Activated effector memory CD4-positive, alpha-beta T cell treated with anti-CD3 and anti-CD28 coated beads, Interleukin-2, amount 50 U/mL, for 16 hours (primary cell): ENCODE data around the gene CLEC14A.

Source experiments
- DNase-seq: peaks from one replicate; pipeline ENCODE4 v3.0.0-alpha.2; 2020

CLEC14A gene

GRCh38 chr14:38248321-38249028 is 7.4 kb downstream of the CLEC14A start:
- DNase-seq = no peak

GRCh38 chr14:38243696-38244240 is 12.1 kb downstream of the CLEC14A start:
- no peak for DNase-seq

DNA sequence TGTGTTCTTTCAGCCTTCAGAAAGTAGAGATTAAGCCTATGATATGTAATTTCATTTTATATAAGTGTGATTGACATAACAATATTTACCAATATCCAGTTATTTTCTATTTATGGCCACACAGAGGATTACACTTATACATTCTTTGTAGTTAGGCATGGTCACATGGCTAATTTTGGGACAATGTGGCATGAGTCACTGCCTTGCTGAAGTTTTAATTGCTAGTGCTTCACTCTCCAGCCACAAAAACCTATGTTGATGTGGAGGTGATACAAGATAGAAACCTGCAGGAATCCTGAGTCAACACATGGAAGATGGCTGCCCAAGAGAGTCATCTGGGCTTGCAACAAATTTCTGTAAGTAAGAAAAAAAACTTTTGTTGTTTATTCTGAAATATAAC is 17.0 kb downstream of the CLEC14A start:
- DNase-seq = no peak

GRCh38 chr14:38238332-38238731 is 17.6 kb downstream of the CLEC14A start:
- no peak for DNase-seq

DNA sequence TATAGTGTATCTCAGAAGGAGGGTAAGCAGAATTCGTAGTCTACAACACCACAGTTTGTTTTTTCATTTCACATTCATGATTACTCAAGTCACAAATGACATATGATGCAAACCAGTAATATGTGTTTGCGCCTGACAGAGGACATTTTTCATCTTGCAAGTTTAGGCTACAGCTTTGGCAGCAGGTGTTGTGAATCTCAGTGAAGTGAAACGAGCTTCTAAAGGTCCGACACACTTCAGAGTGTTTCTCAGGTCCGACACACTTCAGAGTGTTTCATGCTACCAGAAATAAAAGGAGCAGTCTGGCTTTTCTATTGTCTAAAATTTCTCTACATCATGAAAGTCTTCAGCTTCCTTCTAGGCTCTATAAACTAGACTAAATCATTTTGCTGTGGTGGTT is 22.7 kb downstream of the CLEC14A start:
- no peak for DNase-seq

DNA sequence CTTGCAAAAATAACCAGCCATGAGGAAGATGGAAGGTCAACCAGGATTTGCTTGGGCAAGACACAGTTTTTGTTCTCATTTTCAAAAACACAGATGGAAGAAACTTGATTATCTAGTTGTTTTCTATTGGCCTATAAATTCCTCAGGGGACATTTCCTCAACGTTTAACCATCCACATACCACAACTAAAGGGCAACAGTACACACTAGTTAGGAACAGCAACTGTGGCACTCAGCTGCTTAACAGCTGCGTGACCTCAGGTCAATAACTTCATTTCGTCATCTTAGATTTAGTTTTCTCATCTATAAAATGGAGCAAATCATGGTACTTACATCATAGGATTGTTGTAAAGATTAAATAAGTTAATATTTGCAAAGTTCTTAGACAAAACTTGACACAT is 29.5 kb downstream of the CLEC14A start:
- no peak for DNase-seq

DNA sequence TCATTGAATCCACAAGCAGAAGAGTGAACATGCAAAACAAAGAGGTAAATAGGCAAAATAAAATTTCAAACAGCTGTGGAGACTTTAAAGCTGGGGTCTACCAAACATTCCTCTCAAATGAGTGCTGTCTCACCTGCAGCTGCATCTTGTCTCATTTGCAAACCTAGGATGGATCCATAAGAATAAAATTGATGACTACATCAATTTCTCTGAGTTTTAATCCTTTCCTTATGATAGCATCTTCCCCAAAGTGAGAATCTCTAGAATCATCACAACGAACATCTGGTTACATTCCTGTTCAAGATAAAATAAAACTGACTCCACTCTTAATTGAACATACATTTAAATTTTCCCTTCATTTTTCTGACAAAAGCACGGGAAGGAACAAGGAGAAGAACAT is 29.9 kb downstream of the CLEC14A start:
- no peak for DNase-seq

- DNase-seq = no peak
Measured at GRCh38 chr14:38224338-38224737, 31.6 kb downstream of the CLEC14A start.

- no peak for DNase-seq
Measured at GRCh38 chr14:38221077-38221476, 34.8 kb downstream of the CLEC14A start.

DNA sequence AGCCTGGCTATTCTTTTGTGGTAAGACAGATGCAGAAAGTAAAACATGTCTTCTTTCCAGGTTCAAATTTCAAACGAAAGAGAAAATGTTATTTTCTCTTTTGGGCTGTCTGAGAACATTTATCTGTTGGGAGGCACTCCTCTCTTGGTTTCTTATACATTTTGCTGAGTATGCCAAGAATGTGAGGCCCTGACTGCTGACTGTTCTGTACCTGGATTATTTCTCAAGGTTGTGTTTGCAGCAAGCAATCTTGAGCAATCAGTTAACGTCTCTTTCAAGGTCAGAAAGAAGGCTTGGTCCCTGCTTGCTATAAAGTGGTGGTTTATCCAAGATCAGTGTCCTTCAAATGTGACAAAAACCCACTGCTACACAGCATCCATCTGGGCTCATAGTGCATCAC is 38.3 kb downstream of the CLEC14A start:
- no peak for DNase-seq

DNA sequence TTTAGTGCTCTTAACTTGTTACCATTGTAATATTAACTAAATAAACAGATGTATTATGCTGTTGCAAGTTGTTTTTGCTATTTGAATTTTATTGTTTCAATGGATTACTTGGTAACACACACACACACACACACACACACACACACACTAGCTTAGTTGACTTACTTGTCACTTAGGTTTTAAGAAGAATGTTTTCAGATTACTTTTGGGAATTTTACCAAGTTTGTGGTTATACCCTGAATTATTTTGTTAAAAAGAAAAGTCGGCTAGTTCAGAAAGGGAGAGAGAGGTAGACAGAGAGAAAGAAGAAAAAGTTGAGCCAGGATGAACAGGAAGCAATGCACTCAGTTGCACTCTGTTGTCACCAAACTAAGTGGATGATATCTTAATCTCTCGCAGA is 42.9 kb downstream of the CLEC14A start:
- DNase-seq = no peak

GRCh38 chr14:38212111-38212510 is 43.8 kb downstream of the CLEC14A start:
- DNase-seq = no peak

DNA sequence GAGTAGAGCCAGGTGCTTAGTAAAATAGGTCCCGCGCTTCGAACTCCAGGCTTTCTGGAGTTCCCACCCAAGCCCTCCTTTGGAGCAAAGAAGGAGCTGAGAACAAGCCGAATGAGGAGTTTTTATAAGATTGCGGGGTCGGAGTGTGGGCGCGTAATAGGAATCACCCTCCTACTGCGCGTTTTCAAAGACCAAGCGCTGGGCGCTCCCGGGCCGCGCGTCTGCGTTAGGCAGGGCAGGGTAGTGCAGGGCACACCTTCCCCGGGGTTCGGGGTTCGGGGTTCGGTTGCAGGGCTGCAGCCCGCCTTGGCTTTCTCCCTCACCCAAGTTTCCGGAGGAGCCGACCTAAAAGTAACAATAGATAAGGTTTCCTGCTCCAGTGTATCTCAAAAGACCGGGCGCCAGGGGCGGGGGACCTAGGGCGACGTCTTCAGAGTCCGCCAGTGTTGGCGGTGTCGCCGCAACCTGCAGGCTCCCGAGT is 44.6 kb downstream of the CLEC14A start:
- no peak for DNase-seq

DNA sequence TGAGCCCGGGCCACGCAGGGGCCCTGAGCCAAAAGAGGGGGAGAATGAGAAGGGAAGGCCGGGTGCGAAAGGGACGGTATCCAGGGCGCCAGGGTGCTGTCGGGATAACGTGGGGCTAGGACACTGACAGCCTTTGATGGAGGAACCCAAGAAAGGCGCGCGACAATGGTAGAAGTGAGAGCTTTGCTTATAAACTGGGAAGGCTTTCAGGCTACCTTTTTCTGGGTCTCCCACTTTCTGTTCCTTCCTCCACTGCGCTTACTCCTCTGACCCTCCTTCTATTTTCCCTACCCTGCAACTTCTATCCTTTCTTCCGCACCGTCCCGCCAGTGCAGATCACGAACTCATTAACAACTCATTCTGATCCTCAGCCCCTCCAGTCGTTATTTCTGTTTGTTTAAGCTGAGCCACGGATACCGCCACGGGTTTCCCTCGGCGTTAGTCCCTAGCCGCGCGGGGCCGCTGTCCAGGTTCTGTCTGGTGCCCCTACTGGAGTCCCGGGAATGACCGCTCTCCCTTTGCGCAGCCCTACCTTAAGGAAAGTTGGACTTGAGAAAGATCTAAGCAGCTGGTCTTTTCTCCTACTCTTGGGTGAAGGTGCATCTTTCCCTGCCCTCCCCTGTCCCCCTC is 45.2 kb downstream of the CLEC14A start:
- DNase-seq = no peak

DNA sequence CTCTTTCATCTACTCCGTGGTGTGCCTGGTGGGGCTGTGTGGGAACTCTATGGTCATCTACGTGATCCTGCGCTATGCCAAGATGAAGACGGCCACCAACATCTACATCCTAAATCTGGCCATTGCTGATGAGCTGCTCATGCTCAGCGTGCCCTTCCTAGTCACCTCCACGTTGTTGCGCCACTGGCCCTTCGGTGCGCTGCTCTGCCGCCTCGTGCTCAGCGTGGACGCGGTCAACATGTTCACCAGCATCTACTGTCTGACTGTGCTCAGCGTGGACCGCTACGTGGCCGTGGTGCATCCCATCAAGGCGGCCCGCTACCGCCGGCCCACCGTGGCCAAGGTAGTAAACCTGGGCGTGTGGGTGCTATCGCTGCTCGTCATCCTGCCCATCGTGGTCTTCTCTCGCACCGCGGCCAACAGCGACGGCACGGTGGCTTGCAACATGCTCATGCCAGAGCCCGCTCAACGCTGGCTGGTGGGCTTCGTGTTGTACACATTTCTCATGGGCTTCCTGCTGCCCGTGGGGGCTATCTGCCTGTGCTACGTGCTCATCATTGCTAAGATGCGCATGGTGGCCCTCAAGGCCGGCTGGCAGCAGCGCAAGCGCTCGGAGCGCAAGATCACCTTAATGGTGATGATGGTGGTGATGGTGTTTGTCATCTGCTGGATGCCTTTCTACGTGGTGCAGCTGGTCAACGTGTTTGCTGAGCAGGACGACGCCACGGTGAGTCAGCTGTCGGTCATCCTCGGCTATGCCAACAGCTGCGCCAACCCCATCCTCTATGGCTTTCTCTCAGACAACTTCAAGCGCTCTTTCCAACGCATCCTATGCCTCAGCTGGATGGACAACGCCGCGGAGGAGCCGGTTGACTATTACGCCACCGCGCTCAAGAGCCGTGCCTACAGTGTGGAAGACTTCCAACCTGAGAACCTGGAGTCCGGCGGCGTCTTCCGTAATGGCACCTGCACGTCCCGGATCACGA is 46.0 kb downstream of the CLEC14A start:
- no peak for DNase-seq

- no peak for DNase-seq
Measured at GRCh38 chr14:38208618-38209562, 47.0 kb downstream of the CLEC14A start.

- DNase-seq = no peak
Measured at GRCh38 chr14:38207736-38208617, 47.9 kb downstream of the CLEC14A start, which contains the start of gene SSTR1. Gene SSTR1 (plus strand): TSS chr14:38207904. CDS start chr14:38209390, 1,486 bp downstream.

- no peak for DNase-seq
Measured at GRCh38 chr14:38207377-38207735, 48.5 kb downstream of the CLEC14A start.

DNA sequence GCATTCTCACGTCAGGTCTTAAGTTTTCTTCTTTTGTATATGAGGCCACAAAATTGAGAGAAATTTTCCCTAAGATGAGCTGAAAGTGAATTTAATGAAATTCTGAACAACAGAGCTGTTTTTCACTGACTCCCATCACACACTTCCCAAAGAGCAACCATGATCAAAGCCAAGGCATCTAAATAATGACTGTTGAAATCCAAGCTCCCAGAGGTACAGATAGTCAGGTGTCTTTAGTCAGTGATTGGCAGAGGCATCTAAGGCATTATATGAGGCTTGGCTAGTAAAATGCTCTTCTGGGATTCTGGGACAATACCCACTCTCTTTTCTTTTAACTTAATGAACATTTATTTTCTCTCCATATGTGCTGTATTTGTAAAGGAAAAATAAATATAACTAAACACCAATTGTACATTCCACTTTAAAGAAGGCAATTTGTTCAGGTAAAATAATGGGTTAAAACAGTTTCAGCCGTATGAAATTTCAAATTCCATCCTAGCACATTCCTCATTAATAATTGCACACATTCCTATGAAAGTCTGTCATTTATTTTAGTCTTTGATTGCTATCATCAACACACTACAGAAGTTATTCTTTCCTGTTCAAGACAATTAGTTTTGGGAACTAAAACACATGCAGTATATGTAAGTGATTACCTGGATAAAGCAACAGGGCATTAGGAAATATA is 49.1 kb downstream of the CLEC14A start:
- no peak for DNase-seq

DNA sequence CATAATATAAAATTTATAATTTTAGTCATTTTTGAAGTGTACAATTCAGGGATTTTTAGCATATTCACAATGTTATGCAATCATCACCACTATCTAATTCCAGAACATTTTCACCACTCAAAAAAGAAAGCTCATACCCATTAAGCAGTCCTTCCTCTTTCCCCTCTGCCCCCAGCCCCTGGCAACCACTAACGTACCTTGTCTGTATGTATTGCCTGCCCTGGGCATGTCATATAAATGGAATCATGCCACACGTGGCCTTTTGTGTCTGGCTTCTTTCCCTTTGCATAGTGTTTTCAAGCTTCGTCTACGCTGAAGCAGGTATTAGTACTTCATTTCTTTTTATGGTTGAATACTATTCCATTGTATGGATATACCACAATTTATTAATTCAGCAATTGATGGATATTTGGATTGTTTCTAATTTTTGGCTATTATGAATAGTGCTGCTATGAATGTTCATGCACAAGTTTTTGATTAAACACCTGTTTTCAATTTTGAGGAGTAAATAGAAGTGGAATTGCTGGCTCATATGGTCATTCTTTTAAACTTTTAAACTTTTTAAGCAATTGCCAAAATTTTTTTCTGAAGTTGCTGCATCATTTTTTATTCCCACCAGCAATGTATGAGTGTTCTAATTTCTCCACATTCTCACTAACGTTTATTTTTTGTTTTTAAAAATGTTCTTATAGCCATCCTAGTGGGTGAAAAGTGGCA is 49.8 kb downstream of the CLEC14A start:
- DNase-seq = no peak
